ENCODE measurements around the gene MOB3A. TPM values are rescaled to one million over a fixed set of nuclear protein-coding genes. Genes with fewer than 3 reads are reported as not detected.

Gene MOB3A
- polyA plus RNA-seq, 1 of the 3 experiments (the other 2 are of a cell fraction) = 24.1 TPM

DNA sequence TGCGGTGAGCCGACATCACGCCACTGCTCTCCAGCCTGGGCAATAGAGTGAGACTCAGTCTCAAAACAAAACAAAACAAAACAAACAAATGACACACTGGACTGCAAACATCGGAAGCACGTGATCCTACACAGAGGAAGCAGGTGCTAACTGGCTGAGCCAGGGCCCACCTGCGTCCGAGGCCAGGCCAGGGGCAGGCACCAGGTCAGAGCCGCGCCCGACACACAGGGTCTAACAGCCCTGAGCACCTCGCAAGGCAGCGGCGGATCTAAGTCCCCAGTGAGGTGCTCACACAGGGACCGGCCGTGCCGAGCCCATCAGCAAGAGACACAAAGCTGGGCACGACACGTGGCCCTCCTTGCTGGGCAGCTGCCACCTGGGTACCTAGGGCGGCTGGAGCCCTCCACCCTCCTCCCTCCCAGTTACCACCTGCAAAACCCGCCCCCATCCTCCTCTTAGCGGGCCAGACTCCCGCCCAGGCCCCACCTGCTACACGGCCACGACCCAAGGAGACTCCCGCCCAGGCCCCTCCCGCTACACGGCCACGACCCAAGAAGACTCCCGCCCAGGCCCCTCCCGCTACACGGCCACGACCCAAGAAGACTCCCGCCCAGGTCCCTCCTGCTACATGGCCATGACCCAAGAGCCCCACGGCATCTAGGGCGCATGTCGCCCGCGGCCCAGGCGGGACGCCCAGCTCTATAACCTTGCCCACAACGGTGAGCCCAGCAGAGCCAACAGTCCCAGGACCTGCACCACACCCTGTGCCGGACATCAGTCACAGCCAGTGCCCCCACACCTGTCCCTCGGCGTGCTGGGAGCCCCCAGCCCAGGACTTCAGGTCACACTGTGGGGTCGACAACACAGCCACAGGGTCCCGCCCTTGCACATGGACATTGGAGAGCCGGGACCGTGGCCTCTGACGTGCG, 39.6 kb upstream of the MOB3A start:
- H2AFZ ChIP-seq (ENCODE audit: low read depth) = no peak overlapping the region
- no peak overlapping the region for H3K4me3 ChIP-seq (ENCODE audit: low read depth in 2 of 2, low read length in 1 of 2)
- ChIA-PET CTCF (no interaction called here), POLR2A (no interaction called here)
- H4K20me1 ChIP-seq (ENCODE audit: insufficient read depth) = peaks cover 60% of the 10 kb centered on the region
- TF ChIP-seq, protein P1, sequence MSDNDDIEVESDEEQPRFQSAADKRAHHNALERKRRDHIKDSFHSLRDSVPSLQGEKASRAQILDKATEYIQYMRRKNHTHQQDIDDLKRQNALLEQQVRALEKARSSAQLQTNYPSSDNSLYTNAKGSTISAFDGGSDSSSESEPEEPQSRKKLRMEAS (IDR thresholded peaks at IDR 0.05; ENCODE audit: low read depth) = no peak
- no peak for TF ChIP-seq NFIC (IDR thresholded peaks at IDR 0.05; ENCODE audit: borderline replicate concordance)
- TF ChIP-seq MEF2A (IDR thresholded peaks at IDR 0.05; ENCODE audit: borderline replicate concordance, low read depth) = no peak
- DNase-seq = no peak
- H3K27ac ChIP-seq (ENCODE audit: low read depth in 2 of 2, low read length in 1 of 2) = no peak overlapping the region
- H3F3A ChIP-seq (replicated peaks; ENCODE audit: insufficient read depth) = no peaks in the 10 kb centered on the region
- H3K9me3 ChIP-seq = no peaks in the 10 kb centered on the region
- peaks cover 86% of the 10 kb centered on the region for H3K79me2 ChIP-seq (ENCODE audit: insufficient read depth)
- H3K27me3 ChIP-seq (ENCODE audit: insufficient read depth) = no peaks in the 10 kb centered on the region
- H3K4me2 ChIP-seq = no peak overlapping the region
- H3K9ac ChIP-seq = no peak overlapping the region
- H3K4me1 ChIP-seq (ENCODE audit: control insufficient read depth in 1 of 2, insufficient read depth in 2 of 2, low read depth in 1 of 2, low read length in 1 of 2) = no peaks in the 10 kb centered on the region
- peaks cover 22 to 44% of the 10 kb centered on the region in 2 experiments for H3K36me3 ChIP-seq (replicated peaks in 1 of 2; ENCODE audit: control insufficient read depth in 1 of 2, insufficient read depth in 2 of 2, low read length in 1 of 2)
- no peaks in the 10 kb centered on the region for H3K9me2 ChIP-seq
- WGBS (ENCODE audit: low lambda C conversion rate) = 97% methylated on average over 28 of the region's 50 CpGs

DNA sequence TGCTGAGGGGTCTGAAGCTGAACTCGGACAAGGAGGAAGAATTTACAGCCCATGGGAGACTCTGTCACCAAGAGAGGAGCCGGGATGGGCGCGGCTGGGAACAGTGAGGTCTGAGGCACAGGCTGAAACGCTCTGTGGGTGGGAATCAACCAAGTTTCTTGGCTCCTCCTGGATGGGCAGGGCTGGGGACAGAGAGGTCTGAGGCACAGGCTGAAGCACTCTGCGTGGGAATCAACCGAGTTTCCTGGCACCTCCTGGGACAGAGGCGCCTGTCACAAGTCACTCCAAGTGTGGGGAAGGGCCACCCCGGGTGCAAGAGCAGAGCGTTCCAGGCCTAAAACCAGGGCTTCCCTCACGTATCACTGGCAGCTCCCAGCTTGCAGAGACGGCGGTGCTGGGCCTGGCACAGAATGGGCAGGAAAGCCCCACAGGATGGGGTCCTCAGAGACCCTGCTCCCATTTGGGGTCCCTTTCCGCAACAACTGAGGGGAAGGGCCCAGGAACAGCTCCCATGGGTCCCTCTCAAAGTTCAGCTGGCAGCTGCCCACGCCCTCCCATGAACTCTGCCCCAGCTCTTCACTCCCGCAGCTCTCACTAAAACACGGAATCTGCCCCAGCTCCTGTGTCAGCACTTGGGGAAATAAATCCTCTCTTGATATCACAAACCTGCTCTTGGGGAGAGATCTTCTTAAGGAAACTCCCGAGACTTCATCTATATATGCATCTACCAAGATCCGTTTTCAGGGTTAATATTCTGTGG, 36.8 kb upstream of the MOB3A start:
- Histone ChIP-seq H3F3A (replicated peaks; ENCODE audit: insufficient read depth) (no peaks in the 10 kb centered on the region), H3K79me2 (ENCODE audit: insufficient read depth) (peaks cover 77% of the 10 kb centered on the region), H3K27ac (ENCODE audit: low read depth in 2 of 2, low read length in 1 of 2) (no peak overlapping the region), H4K20me1 (ENCODE audit: insufficient read depth) (peaks cover 51% of the 10 kb centered on the region), H3K4me3 (ENCODE audit: low read depth in 2 of 2, low read length in 1 of 2) (no peak overlapping the region), H3K9me2 (no peaks in the 10 kb centered on the region), H2AFZ (ENCODE audit: low read depth) (no peak overlapping the region), H3K36me3 (replicated peaks in 1 of 2; ENCODE audit: control insufficient read depth in 1 of 2, insufficient read depth in 2 of 2, low read length in 1 of 2) (peaks cover 22 to 54% of the 10 kb centered on the region in 2 experiments), H3K9me3 (no peaks in the 10 kb centered on the region), H3K4me2 (no peak overlapping the region), H3K27me3 (ENCODE audit: insufficient read depth) (no peaks in the 10 kb centered on the region), H3K4me1 (ENCODE audit: control insufficient read depth in 1 of 2, insufficient read depth in 2 of 2, low read depth in 1 of 2, low read length in 1 of 2) (no peaks in the 10 kb centered on the region), H3K9ac (no peak overlapping the region)
- TF ChIP-seq FOSL2 (IDR thresholded peaks at IDR 0.05; ENCODE audit: borderline replicate concordance, low read depth) = no peak
- no peak for TF ChIP-seq SIN3A (IDR thresholded peaks at IDR 0.05; ENCODE audit: borderline replicate concordance, low read depth, low read length)
- no peak for TF ChIP-seq YY1 (IDR thresholded peaks at IDR 0.05; ENCODE audit: low read depth)
- TF ChIP-seq NRF1 (IDR thresholded peaks at IDR 0.05; ENCODE audit: low read depth, low read length) = no peak
- TF ChIP-seq GATA2 (CRISPR knock-in tag; IDR thresholded peaks at IDR 0.05) = no peak
- no peak for TF ChIP-seq RAD21 (IDR thresholded peaks at IDR 0.05; ENCODE audit: low read length)
- TF ChIP-seq CHD2 (IDR thresholded peaks at IDR 0.05; ENCODE audit: low read length, partially characterized antibody) = no peak
- no peak for TF ChIP-seq TCF12 (IDR thresholded peaks at IDR 0.05)
- no peak for TF ChIP-seq GABPA (IDR thresholded peaks at IDR 0.05; ENCODE audit: low read depth)
- TF ChIP-seq, protein P2, sequence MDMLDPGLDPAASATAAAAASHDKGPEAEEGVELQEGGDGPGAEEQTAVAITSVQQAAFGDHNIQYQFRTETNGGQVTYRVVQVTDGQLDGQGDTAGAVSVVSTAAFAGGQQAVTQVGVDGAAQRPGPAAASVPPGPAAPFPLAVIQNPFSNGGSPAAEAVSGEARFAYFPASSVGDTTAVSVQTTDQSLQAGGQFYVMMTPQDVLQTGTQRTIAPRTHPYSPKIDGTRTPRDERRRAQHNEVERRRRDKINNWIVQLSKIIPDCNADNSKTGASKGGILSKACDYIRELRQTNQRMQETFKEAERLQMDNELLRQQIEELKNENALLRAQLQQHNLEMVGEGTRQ (IDR thresholded peaks at IDR 0.05; ENCODE audit: borderline replicate concordance, low read depth, low read length) = no peak
- TF ChIP-seq FOXM1 (IDR thresholded peaks at IDR 0.05; ENCODE audit: low read depth) = no peak
- no peak for TF ChIP-seq EP300 (IDR thresholded peaks at IDR 0.05; ENCODE audit: borderline replicate concordance in 1 of 2, low read depth in 1 of 2, low read length in 1 of 2)
- TF ChIP-seq RCOR1 (IDR thresholded peaks at IDR 0.05; ENCODE audit: low read length) = no peak
- TF ChIP-seq, protein P3, sequence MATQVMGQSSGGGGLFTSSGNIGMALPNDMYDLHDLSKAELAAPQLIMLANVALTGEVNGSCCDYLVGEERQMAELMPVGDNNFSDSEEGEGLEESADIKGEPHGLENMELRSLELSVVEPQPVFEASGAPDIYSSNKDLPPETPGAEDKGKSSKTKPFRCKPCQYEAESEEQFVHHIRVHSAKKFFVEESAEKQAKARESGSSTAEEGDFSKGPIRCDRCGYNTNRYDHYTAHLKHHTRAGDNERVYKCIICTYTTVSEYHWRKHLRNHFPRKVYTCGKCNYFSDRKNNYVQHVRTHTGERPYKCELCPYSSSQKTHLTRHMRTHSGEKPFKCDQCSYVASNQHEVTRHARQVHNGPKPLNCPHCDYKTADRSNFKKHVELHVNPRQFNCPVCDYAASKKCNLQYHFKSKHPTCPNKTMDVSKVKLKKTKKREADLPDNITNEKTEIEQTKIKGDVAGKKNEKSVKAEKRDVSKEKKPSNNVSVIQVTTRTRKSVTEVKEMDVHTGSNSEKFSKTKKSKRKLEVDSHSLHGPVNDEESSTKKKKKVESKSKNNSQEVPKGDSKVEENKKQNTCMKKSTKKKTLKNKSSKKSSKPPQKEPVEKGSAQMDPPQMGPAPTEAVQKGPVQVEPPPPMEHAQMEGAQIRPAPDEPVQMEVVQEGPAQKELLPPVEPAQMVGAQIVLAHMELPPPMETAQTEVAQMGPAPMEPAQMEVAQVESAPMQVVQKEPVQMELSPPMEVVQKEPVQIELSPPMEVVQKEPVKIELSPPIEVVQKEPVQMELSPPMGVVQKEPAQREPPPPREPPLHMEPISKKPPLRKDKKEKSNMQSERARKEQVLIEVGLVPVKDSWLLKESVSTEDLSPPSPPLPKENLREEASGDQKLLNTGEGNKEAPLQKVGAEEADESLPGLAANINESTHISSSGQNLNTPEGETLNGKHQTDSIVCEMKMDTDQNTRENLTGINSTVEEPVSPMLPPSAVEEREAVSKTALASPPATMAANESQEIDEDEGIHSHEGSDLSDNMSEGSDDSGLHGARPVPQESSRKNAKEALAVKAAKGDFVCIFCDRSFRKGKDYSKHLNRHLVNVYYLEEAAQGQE (IDR thresholded peaks at IDR 0.05; ENCODE audit: low read depth, low read length) = no peak
- no peak for TF ChIP-seq JUND (IDR thresholded peaks at IDR 0.05)
- TF ChIP-seq POLR2AphosphoS5 (IDR thresholded peaks at IDR 0.05; ENCODE audit: low read depth, low read length) = no peak
- POLR2A ChIA-PET = no interaction called here
- CTCF ChIA-PET = no interaction called here
- WGBS (ENCODE audit: low lambda C conversion rate) = 85% methylated on average over 17 of the region's 19 CpGs
- no peak for DNase-seq
